GM12801 (cell line): Measurements from ENCODE around the gene CCP110.

Experiments
- TF ChIP-seq, protein P1 (sequence below): IDR thresholded peaks from one replicate; pipeline ENCODE4 v1.5.1; 2011; ENCODE audit warnings: control low read depth; ENCODE audit not compliant: insufficient read length; ENCODE audit errors: extremely low read depth

Gene CCP110

DNA sequence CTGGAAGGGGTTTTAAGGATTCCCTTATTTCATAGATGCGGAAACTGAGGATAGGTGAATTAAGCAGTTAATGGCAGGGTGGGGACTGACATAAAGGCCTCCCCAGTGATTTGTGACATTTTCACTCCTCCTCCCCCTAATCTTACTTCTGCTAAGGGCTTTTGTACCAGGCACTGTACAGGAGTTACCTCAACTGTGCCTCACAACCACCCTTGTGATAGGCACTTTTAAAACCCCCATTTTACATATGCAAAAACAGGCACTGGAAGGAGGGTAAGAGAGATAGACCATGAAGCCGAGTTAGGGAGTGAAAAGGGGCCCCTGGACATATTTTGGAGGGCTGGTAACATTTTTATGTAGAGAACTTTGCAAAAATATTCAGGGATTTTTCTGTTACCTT lies 982 bp upstream of the CCP110 start:
- TF ChIP-seq, protein P1, sequence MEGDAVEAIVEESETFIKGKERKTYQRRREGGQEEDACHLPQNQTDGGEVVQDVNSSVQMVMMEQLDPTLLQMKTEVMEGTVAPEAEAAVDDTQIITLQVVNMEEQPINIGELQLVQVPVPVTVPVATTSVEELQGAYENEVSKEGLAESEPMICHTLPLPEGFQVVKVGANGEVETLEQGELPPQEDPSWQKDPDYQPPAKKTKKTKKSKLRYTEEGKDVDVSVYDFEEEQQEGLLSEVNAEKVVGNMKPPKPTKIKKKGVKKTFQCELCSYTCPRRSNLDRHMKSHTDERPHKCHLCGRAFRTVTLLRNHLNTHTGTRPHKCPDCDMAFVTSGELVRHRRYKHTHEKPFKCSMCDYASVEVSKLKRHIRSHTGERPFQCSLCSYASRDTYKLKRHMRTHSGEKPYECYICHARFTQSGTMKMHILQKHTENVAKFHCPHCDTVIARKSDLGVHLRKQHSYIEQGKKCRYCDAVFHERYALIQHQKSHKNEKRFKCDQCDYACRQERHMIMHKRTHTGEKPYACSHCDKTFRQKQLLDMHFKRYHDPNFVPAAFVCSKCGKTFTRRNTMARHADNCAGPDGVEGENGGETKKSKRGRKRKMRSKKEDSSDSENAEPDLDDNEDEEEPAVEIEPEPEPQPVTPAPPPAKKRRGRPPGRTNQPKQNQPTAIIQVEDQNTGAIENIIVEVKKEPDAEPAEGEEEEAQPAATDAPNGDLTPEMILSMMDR, result no peak

DNA sequence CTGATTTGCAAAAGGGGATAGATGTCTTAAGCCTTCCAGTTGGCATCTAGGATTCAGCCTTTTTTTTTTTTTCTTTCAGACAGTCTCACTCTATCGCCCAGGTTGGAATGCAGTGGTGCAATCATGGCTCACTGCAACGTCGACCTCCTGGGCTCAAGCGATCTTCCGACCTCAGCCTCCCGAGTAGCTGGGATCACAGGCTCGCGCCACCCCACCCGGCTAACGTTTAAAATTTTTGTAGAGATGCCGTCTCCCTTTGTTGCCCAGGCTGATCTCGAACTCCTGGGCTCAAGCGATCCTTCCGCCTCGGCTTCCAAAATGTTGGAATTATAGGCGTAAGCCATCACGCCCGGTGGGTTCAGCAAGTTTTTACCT lies 571 bp upstream of the CCP110 start:
- TF ChIP-seq, protein P1, result no peak

DNA sequence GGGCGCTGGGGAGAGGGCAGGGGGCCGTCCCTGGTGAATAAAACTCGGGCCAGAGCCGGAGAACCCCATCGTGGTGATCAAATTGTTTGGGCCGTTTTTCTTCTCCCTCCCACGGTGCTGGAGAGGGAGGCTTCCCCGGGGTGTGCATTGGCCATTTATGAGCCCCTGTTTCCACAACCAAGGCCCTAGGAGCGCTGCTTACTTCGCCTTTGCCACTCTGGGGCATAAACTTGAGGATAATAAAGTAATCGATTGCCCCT lies 544 bp downstream of the CCP110 start:
- TF ChIP-seq, protein P1, result no peak

GRCh38 chr16:19524616-19525384 lies 1.1 kb downstream of the CCP110 start:
- TF ChIP-seq, protein P1, result no peak

- TF ChIP-seq, protein P1, result no peak
Measured at GRCh38 chr16:19525385-19525723, 1.6 kb downstream of the CCP110 start.

DNA sequence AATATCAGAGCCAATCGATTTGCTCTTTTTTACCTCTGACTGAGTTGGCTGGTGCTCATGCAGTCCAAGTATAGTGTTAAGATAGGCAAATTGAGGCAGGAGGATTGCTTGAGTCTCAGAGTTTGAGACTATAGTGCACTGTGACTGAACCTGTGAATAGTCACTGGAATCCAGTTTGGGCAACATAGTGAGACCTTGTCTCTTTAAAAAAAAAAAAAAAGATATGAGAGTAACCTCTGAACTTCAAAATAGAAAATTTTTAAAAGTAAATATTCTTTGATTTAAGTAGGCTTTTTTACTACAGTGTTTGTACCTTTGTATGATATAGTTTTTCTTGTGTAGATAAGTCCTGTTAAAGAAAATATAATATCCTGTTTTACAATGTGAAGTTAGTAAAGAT lies 3.4 kb downstream of the CCP110 start:
- TF ChIP-seq, protein P1, result no peak

DNA sequence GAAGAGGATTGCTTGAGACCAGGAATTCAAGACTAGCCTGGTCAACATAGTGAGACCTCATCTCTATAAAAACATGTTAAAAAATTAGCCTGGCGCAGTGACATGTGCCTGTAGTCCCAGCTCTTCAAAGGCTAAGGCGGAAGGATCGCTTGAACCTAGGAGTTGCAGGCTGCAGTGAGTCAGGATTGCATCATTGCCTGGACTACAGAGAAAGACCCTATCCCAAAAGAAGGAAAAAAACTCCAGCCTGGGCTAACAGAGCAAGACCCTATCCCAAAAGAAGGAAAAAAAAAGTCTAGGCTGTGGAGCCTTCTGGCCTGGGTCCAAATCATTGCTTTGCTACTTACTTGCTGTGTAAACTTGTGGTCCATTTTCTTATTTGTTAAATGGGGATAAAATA lies 4.9 kb downstream of the CCP110 start:
- TF ChIP-seq, protein P1, result no peak
